Mammary epithelial cell (primary cell): ENCODE data around the gene ATP1B1.

Source experiments
- CTCF ChIP-seq, 2 donors: IDR thresholded peaks in 1 of 2; conservative IDR thresholded peaks in 1 of 2; 2 replicates each; pipeline ENCODE4 v1.5.1; 2011 to 2012; ENCODE audit warnings: inconsistent platforms in 2 of 2, low read length in 2 of 2, mild to moderate bottlenecking in 2 of 2, control low read depth in 1 of 2, low read depth in 1 of 2; ENCODE audit not compliant: insufficient read depth in 1 of 2; ENCODE audit errors: extremely low read depth in 1 of 2
- EZH2 ChIP-seq: IDR thresholded peaks from 2 replicates; pipeline ENCODE4 v1.6.1; 2012; ENCODE audit warnings: low read length, inconsistent platforms, borderline replicate concordance

DNA sequence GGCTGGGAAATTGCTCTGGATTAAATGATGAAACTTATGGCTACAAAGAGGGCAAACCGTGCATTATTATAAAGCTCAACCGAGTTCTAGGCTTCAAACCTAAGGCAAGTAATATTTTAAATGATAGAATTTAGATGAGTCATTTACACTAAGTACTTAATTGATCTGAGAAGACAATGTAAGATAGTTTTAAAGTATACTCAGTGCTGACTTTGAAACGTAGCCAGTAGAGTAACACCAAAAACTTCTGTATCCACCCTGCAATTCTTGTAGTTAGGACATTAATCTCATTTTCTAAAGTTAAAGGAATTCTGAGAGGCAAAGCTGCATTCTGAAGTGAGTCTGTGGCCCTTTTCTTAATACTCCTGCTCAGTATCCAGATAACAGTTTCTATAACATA, 20.8 kb downstream of the ATP1B1 start:
- TF ChIP-seq CTCF (conservative IDR thresholded peaks at IDR 0.05 in 1 of 2, IDR thresholded peaks at IDR 0.05 in 1 of 2; ENCODE audit: extremely low read depth in 1 of 2, insufficient read depth in 1 of 2, low read depth in 1 of 2, low read length in 2 of 2) (no peak), EZH2 (no peak)
